Osteoblast (primary cell): ENCODE measurements around the gene WWOX. TPM values are rescaled to one million over a fixed set of nuclear protein-coding genes. Genes with fewer than 3 reads are reported as not detected.

ENCODE experiments used
- DNase-seq: peaks from one replicate; pipeline ENCODE4 v3.0.0; 2011; ENCODE audit warnings: low spot score, mixed read lengths; ENCODE audit not compliant: insufficient read length; ENCODE audit errors: missing footprints
- H2AFZ ChIP-seq: 2 replicates; pipeline ENCODE4 v1.6.0; 2011; ENCODE audit warnings: mild to moderate bottlenecking, low read length
- H3K27ac ChIP-seq: 2 replicates; pipeline ENCODE4 v1.5.1; 2011; ENCODE audit warnings: mild to moderate bottlenecking, low read depth, low read length, moderate library complexity
- H3K27me3 ChIP-seq: 2 replicates; pipeline ENCODE4 v1.6.0; 2012; ENCODE audit warnings: mild to moderate bottlenecking, control low read depth, inconsistent platforms, low read length, moderate library complexity; ENCODE audit not compliant: insufficient read depth
- H3K36me3 ChIP-seq: 2 replicates; pipeline ENCODE4 v1.5.1; 2011; ENCODE audit warnings: mild to moderate bottlenecking, low read length, control low read depth, moderate library complexity; ENCODE audit not compliant: insufficient read depth
- H3K4me1 ChIP-seq: 2 replicates; pipeline ENCODE4 v1.5.1; 2011; ENCODE audit warnings: mild to moderate bottlenecking, low read length, control low read depth, moderate library complexity; ENCODE audit not compliant: insufficient read depth
- H3K4me2 ChIP-seq: 2 replicates; pipeline ENCODE4 v1.6.0; 2011; ENCODE audit warnings: mild to moderate bottlenecking, low read length; ENCODE audit not compliant: insufficient read depth
- H3K4me3 ChIP-seq: fragments of 200-600 bp; sonication (generic); 3 replicates; pipeline ENCODE4 v1.5.1; 2012; ENCODE audit warnings: mild to moderate bottlenecking, low read length, inconsistent platforms; ENCODE audit not compliant: insufficient read depth
- H3K79me2 ChIP-seq: 2 replicates; pipeline ENCODE4 v1.6.0; 2012; ENCODE audit warnings: mild to moderate bottlenecking, low read length, control low read depth, inconsistent platforms; ENCODE audit not compliant: insufficient read depth
- H3K9me3 ChIP-seq: 2 replicates; pipeline ENCODE4 v1.5.1; 2011; ENCODE audit warnings: low read depth, low read length, control low read depth
- H4K20me1 ChIP-seq: 2 replicates; pipeline ENCODE4 v1.6.0; 2012; ENCODE audit warnings: mild to moderate bottlenecking, low read length, control low read depth; ENCODE audit not compliant: insufficient read depth
- CTCF ChIP-seq: IDR thresholded peaks from 2 replicates; pipeline ENCODE4 v1.5.1; 2011; ENCODE audit warnings: mild to moderate bottlenecking, low read depth, low read length, moderate library complexity; ENCODE audit errors: extremely low read depth
- total RNA-seq: library from RNA; depleted of rRNA; stranded (reverse); fragments of >200 nt; gene quantifications from 2 replicates; pipeline ENCODE4 v1.2.3, GENCODE V29; 2012

The WWOX gene
- total RNA-seq, 1 donor: 23.9 TPM

GRCh38 chr16:78773706-78774105 lies 674.3 kb downstream of the WWOX start:
- H3K4me2 ChIP-seq: no peak overlapping the region
- H3K36me3 ChIP-seq: no peaks in the 10 kb centered on the region
- H3K4me3 ChIP-seq: no peak overlapping the region
- DNase-seq: no peak
- H3K9me3 ChIP-seq: no peaks in the 10 kb centered on the region
- H3K27ac ChIP-seq: no peak overlapping the region
- H3K79me2 ChIP-seq: no peaks in the 10 kb centered on the region
- no peaks in the 10 kb centered on the region for H3K27me3 ChIP-seq
- H4K20me1 ChIP-seq: no peaks in the 10 kb centered on the region
- no peak overlapping the region for H2AFZ ChIP-seq
- TF ChIP-seq CTCF: no peak
- no peaks in the 10 kb centered on the region for H3K4me1 ChIP-seq

- no peak overlapping the region for H3K4me3 ChIP-seq
- no peak overlapping the region for H2AFZ ChIP-seq
- H3K4me2 ChIP-seq: no peak overlapping the region
- H3K9me3 ChIP-seq: no peaks in the 10 kb centered on the region
- H4K20me1 ChIP-seq: no peaks in the 10 kb centered on the region
- no peaks in the 10 kb centered on the region for H3K79me2 ChIP-seq
- no peaks in the 10 kb centered on the region for H3K4me1 ChIP-seq
- TF ChIP-seq CTCF: no peak
- peak; percentile 65 for DNase-seq
- H3K27me3 ChIP-seq: no peaks in the 10 kb centered on the region
- H3K36me3 ChIP-seq: no peaks in the 10 kb centered on the region
- H3K27ac ChIP-seq: no peak overlapping the region
These were observed 675.7 kb downstream of the WWOX start for GRCh38 chr16:78775161-78775561.

- no peak for TF ChIP-seq CTCF
- Histone ChIP-seq H2AFZ (no peak overlapping the region), H3K36me3 (no peaks in the 10 kb centered on the region), H3K79me2 (no peaks in the 10 kb centered on the region), H3K27me3 (no peaks in the 10 kb centered on the region), H4K20me1 (no peaks in the 10 kb centered on the region), H3K4me2 (no peak overlapping the region), H3K4me1 (no peaks in the 10 kb centered on the region), H3K27ac (no peak overlapping the region), H3K4me3 (no peak overlapping the region), H3K9me3 (no peaks in the 10 kb centered on the region)
- DNase-seq: no peak
These were observed 678.9 kb downstream of the WWOX start for GRCh38 chr16:78778101-78779004.

GRCh38 chr16:78780808-78781207 lies 681.4 kb downstream of the WWOX start:
- no peak overlapping the region for H2AFZ ChIP-seq
- no peaks in the 10 kb centered on the region for H3K27me3 ChIP-seq
- TF ChIP-seq CTCF: no peak
- H3K27ac ChIP-seq: no peak overlapping the region
- H3K4me1 ChIP-seq: no peaks in the 10 kb centered on the region
- H3K36me3 ChIP-seq: no peaks in the 10 kb centered on the region
- no peaks in the 10 kb centered on the region for H3K9me3 ChIP-seq
- H3K79me2 ChIP-seq: no peaks in the 10 kb centered on the region
- no peaks in the 10 kb centered on the region for H4K20me1 ChIP-seq
- H3K4me3 ChIP-seq: no peak overlapping the region
- DNase-seq: no peak
- no peak overlapping the region for H3K4me2 ChIP-seq
